Measurements from ENCODE around the gene AZI2.

GRCh38 chr3:28286595-28286994, 62.0 kb downstream of the AZI2 start:
- TF ChIP-seq CTCF (IDR thresholded peaks at IDR 0.05) (peak; percentile 47 to 73 (median 65)), POLR2A (IDR thresholded peaks at IDR 0.05) (no peak), POLR2AphosphoS5 (IDR thresholded peaks at IDR 0.05) (no peak), EP300 (IDR thresholded peaks at IDR 0.05; ENCODE audit: low read depth) (no peak)
